PC-9 (cell line): ENCODE results near the gene SLC25A29.

Source experiments
- CTCF ChIP-seq: fragments of 200-600 bp; sonication (generic); conservative IDR thresholded peaks from 2 replicates; pipeline ENCODE4 v1.6.1; 2017; ENCODE audit warnings: mixed run types, antibody characterized with exemption, mild to moderate bottlenecking, moderate library complexity
- EZH2 ChIP-seq: fragments of 200-600 bp; sonication (generic); IDR thresholded peaks from 2 replicates; pipeline ENCODE4 v1.8.0; 2017; ENCODE audit warnings: antibody characterized with exemption, low read depth

GRCh38 chr14:100303925-100304324, 2.3 kb downstream of the SLC25A29 start:
- no peak for TF ChIP-seq CTCF
- TF ChIP-seq EZH2: no peak
